Uterus (tissue), 2 donors: ENCODE data around the gene SCARB2.

Experiments used
- CTCF ChIP-seq, 4 experiments: fragments of 200-600 bp in 2 of 4; fragments of 450-650 bp in 2 of 4; sonication (generic) in 2 of 4; IDR thresholded peaks; one replicate each; pipeline ENCODE4 v1.5.1; 2016 to 2019; ENCODE audit warnings: antibody characterized with exemption in 4 of 4, mild to moderate bottlenecking in 2 of 4, moderate library complexity in 1 of 4
- POLR2A ChIP-seq, 2 donors: fragments of 450-650 bp; IDR thresholded peaks; one replicate each; pipeline ENCODE4 v1.6.1; 2016; ENCODE audit warnings: antibody characterized with exemption in 2 of 2, mild to moderate bottlenecking in 1 of 2, moderate library complexity in 1 of 2

DNA sequence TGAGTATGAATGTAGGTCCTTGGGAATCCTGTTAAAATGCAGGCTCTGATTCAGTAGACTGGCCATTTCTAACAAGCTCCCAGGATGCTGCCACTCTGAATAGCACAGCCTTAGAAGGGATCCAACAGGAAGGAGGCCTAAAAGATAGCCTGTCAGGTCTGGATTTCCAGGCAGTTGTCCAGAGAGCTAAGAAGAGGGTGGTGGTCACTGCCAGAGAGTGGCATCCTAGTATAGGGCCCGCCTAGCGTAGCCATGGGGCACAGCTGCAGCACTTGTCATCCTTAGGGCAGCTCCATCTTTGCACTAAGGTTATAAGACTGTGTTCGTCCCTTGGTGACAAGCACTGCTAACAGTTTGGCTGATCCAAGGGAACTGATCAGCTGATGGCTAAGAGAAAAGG, 44.9 kb downstream of the SCARB2 start:
- TF ChIP-seq CTCF (IDR thresholded peaks at IDR 0.05) (no peak), POLR2A (IDR thresholded peaks at IDR 0.05) (no peak)
